Measurements from ENCODE around the gene SGK1. TPM values are rescaled to one million over a fixed set of nuclear protein-coding genes. Genes with fewer than 3 reads are reported as not detected.
A peak's percentile ranks its signal among the peaks of the same experiment; 100 is the strongest.

SGK1 gene
- total RNA-seq, 4 donors from 2014 or later, result 15.1 to 38.2 (median 25.5) TPM

DNA sequence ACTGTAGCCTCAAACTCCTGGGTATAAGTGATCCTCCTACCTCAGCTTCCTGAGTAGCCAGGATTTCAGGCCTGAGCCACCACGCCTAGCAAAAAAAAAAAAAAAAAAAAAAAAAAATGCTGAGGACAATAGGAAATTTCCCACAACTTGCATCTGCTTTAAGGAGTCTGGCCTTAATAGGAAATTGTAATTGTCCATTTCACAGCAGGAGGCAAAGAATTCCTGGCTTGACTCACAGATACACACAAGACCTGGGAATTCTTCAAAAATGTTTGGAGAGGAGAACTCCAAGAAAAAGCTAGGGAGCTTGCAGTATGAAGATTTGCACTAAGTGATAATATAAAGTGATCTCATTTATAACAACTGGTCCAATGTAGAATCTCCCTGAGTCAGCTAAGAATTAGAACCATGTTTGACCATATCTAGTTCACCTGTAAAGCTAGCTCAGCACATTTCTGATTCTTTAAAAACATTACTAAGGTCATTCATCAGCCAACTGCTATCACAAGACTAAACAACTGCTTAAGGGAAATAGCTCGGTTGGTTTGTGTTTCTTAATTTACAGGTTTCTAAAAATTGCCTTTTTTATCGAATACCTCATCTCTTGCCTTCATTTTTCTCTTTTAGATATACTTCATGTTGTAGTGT is 185.3 kb downstream of the SGK1 start:
- Histone ChIP-seq H3K4me3 (no peak overlapping the region), H3K27ac (no peak overlapping the region), H3K4me1 (no peaks in the 10 kb centered on the region), H3K36me3 (no peaks in the 10 kb centered on the region), H3K9me3 (no peaks in the 10 kb centered on the region), H3K27me3 (no peaks in the 10 kb centered on the region)
- 18 to 63% methylated on average over 2 of the region's 3 CpGs for WGBS, 2 donors (ENCODE audit: low coverage in 1 of 2)
- TF ChIP-seq EP300 (IDR thresholded peaks at IDR 0.05) (no peak), POLR2AphosphoS5 (IDR thresholded peaks at IDR 0.05) (no peak), CTCF (IDR thresholded peaks at IDR 0.05) (no peak), POLR2A (IDR thresholded peaks at IDR 0.05) (no peak)
- no peak for ATAC-seq

DNA sequence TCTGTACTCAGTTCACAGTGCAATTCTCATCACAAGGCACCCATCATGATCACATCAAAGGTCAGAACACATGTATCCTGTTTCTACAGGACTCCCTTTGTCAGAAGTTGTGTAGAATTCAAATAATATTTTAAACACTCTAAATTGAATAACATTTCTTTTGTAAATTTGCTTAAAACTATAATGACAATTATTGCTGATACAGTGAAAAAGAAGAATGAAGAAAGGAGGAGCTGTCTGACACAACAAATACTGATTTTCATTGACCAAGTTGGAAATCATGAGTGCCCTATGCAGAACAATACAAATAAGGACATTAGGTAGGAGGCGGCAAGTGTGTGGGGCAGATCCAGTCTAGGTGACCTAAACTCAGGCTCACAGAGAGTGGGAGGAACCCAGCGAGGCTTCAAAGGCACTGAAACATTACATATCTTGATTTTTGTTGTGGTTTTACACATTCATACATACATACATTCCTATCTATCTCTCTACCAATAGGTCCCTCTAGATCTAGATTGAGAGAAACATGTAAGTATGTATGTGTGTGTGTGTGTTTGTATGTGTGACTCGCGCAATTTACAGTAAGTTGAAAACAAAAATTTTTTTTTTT is 186.3 kb downstream of the SGK1 start:
- Histone ChIP-seq H3K36me3 (no peaks in the 10 kb centered on the region), H3K4me3 (no peak overlapping the region), H3K9me3 (no peaks in the 10 kb centered on the region), H3K4me1 (no peaks in the 10 kb centered on the region), H3K27ac (no peak overlapping the region), H3K27me3 (no peaks in the 10 kb centered on the region)
- WGBS, 2 donors (ENCODE audit: low coverage in 1 of 2), result 94 to 96% methylated on average over 4 of the region's 4 CpGs
- TF ChIP-seq CTCF (IDR thresholded peaks at IDR 0.05) (no peak), POLR2AphosphoS5 (IDR thresholded peaks at IDR 0.05) (no peak), EP300 (IDR thresholded peaks at IDR 0.05) (no peak)
- no peak for ATAC-seq

GRCh38 chr6:134128146-134128545 is 189.8 kb downstream of the SGK1 start:
- 37 to 41% methylated on average over 1 of the region's 1 CpG for WGBS, 2 donors (ENCODE audit: low coverage in 1 of 2)
- no peak for ATAC-seq
- TF ChIP-seq CTCF (IDR thresholded peaks at IDR 0.05) (no peak), EP300 (IDR thresholded peaks at IDR 0.05) (no peak), POLR2A (IDR thresholded peaks at IDR 0.05) (no peak), POLR2AphosphoS5 (IDR thresholded peaks at IDR 0.05) (no peak)
- H3K4me3 ChIP-seq, result no peak overlapping the region
- H3K36me3 ChIP-seq, result no peaks in the 10 kb centered on the region
- H3K27ac ChIP-seq, result no peak overlapping the region
- H3K9me3 ChIP-seq, result no peaks in the 10 kb centered on the region
- no peaks in the 10 kb centered on the region for H3K4me1 ChIP-seq
- H3K27me3 ChIP-seq, result no peaks in the 10 kb centered on the region

DNA sequence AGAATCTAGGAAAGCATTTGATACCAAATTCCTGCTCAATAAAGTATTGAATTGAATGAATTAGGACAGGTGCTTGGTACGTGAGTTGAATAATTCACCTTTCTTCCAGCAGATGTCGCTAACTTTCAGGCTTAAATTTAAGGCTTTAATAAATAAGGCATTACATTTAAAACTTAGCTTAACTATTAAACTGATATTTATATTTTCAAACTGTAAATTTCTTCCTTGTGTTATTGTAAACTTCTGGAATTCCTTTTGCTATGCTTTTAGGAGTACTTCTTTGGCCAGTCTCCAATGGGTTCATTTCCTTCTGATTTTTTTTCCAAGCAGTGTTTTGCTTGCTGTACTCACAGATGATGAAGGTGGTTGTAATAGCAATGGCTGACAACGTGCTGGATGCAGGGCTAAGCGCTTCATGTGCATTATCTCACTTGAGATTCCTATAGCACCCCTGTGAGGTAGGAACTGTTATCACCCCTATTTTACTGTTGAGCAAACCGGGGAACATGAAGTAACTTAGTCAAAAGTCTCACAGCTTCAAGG is 194.2 kb downstream of the SGK1 start:
- WGBS, 2 donors (ENCODE audit: low coverage in 1 of 2), result 6 to 7% methylated on average over 2 to 5 of the region's 5 CpGs
- TF ChIP-seq CTCF (IDR thresholded peaks at IDR 0.05) (peak; percentile 52 to 73 (median 61)), POLR2AphosphoS5 (IDR thresholded peaks at IDR 0.05) (no peak)
- no peak overlapping the region for H3K4me3 ChIP-seq
- no peak overlapping the region for H3K27ac ChIP-seq
- H3K9me3 ChIP-seq, result peaks cover 0 to 2% (median 0%) of the 10 kb centered on the region in 3 donors
- no peaks in the 10 kb centered on the region for H3K4me1 ChIP-seq
- no peaks in the 10 kb centered on the region for H3K27me3 ChIP-seq
- H3K36me3 ChIP-seq, result no peaks in the 10 kb centered on the region
- no peak for ATAC-seq

DNA sequence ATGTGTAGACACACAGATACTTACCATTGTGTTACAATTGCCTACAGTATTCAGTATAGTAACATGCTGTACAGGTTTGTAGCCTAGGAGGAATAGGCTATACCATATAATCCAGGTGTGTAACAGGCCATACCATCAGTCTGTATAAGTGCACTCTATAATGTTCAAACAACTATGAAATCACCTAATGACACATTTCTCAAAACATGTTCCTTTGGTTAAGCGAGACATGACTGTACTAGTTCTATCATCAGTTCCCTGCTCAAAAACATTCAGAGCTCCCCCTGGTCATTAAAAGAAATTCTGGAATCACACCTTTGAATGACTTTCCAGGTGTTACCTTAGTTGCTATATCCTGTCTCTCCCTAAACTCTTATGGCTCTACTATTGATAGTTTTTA is 195.1 kb downstream of the SGK1 start:
- TF ChIP-seq EP300 (IDR thresholded peaks at IDR 0.05), result no peak
- TF ChIP-seq CTCF (IDR thresholded peaks at IDR 0.05), result no peak
- TF ChIP-seq POLR2AphosphoS5 (IDR thresholded peaks at IDR 0.05), result no peak
- no peak for TF ChIP-seq POLR2A (IDR thresholded peaks at IDR 0.05)
- ATAC-seq, result no peak
- Histone ChIP-seq H3K9me3 (peaks cover 0 to 2% (median 0%) of the 10 kb centered on the region in 3 donors), H3K4me3 (no peak overlapping the region), H3K27ac (no peak overlapping the region), H3K4me1 (no peaks in the 10 kb centered on the region), H3K36me3 (no peaks in the 10 kb centered on the region), H3K27me3 (no peaks in the 10 kb centered on the region)
- WGBS, 2 donors (ENCODE audit: low coverage in 1 of 2), result 77 to 100% methylated on average over 1 of the region's 1 CpG
